HUES48 (cell line): Measurements from ENCODE around the gene PRSS23.
A peak's percentile ranks its signal among the peaks of the same experiment; 100 is the strongest.
"Not testable (repeated sequence)": the region's sequence is repeated elsewhere in the genome, so short reads cannot be mapped to it uniquely, and the experiment has no call there.

Experiments
- H3K27ac ChIP-seq: one replicate; pipeline ENCODE4 v1.7.0; 2013; ENCODE audit warnings: low read depth, low read length, inconsistent platforms
- H3K27me3 ChIP-seq: 2 replicates; pipeline ENCODE4 v1.6.1; 2013; ENCODE audit warnings: mild to moderate bottlenecking, low read length; ENCODE audit not compliant: control insufficient read depth, insufficient read depth
- H3K36me3 ChIP-seq: 2 replicates; pipeline ENCODE4 v1.6.1; 2013; ENCODE audit warnings: low read length; ENCODE audit not compliant: control insufficient read depth, insufficient read depth
- H3K4me1 ChIP-seq: 2 replicates; pipeline ENCODE4 v1.6.1; 2013; ENCODE audit warnings: mild to moderate bottlenecking, low read length; ENCODE audit not compliant: control insufficient read depth, insufficient read depth
- H3K4me3 ChIP-seq: 2 replicates; pipeline ENCODE4 v1.5.1; 2013; ENCODE audit warnings: mild to moderate bottlenecking, low read depth, low read length
- H3K9ac ChIP-seq: 2 replicates; pipeline ENCODE4 v1.6.1; 2013; ENCODE audit warnings: mild to moderate bottlenecking, low read depth, low read length, moderate library complexity
- H3K9me3 ChIP-seq: 2 replicates; pipeline ENCODE4 v1.6.1; 2013; ENCODE audit warnings: low read length; ENCODE audit not compliant: control insufficient read depth, insufficient read depth

PRSS23 gene, protein sequence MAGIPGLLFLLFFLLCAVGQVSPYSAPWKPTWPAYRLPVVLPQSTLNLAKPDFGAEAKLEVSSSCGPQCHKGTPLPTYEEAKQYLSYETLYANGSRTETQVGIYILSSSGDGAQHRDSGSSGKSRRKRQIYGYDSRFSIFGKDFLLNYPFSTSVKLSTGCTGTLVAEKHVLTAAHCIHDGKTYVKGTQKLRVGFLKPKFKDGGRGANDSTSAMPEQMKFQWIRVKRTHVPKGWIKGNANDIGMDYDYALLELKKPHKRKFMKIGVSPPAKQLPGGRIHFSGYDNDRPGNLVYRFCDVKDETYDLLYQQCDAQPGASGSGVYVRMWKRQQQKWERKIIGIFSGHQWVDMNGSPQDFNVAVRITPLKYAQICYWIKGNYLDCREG

GRCh38 chr11:86800076-86800959 is at the start of gene PRSS23:
TSS of gene PRSS23 (plus strand) at chr11:86800542. CDS start at chr11:86807644, 7,102 bp downstream.
- Histone ChIP-seq H3K27me3 (peaks cover 38% of the 10 kb centered on the region), H3K4me3 (peak within 1 kb of the TSS; percentile 70), H3K9ac (peak within 1 kb of the TSS; percentile 60), H3K27ac (no peak within 1 kb of the TSS), H3K36me3 (no peaks in the 10 kb centered on the region), H3K9me3 (no peaks in the 10 kb centered on the region), H3K4me1 (peaks cover 18% of the 10 kb centered on the region)

GRCh38 chr11:86753459-86753858 is 46.9 kb upstream of the PRSS23 start:
- Histone ChIP-seq H3K9ac (no peak overlapping the region), H3K4me3 (no peak overlapping the region), H3K9me3 (no peaks in the 10 kb centered on the region), H3K4me1 (no peaks in the 10 kb centered on the region), H3K27ac (no peak overlapping the region), H3K36me3 (no peaks in the 10 kb centered on the region), H3K27me3 (no peaks in the 10 kb centered on the region)

DNA sequence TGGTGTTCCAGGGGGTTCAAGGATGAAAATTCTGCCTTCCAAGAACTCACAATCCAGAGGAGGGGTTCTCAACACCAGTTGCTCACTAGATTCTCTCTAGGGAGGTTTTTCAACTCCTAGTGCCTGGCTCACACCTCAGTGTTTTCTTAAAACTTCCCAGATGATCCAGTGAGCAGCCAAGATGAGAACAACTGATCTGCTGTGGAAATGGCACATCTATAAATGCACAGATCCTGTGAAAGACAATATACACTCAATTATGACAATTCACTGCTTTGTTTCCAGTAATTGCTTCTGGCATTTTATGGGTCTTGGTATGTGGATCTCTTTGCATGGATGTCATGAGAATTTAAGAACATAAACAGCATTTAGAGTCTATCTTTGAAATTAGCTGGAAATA is 45.2 kb upstream of the PRSS23 start:
- H3K27me3 ChIP-seq: no peaks in the 10 kb centered on the region
- H3K4me3 ChIP-seq: no peak overlapping the region
- no peak overlapping the region for H3K27ac ChIP-seq
- H3K4me1 ChIP-seq: no peaks in the 10 kb centered on the region
- H3K9me3 ChIP-seq: no peaks in the 10 kb centered on the region
- H3K9ac ChIP-seq: no peak overlapping the region
- H3K36me3 ChIP-seq: no peaks in the 10 kb centered on the region

DNA sequence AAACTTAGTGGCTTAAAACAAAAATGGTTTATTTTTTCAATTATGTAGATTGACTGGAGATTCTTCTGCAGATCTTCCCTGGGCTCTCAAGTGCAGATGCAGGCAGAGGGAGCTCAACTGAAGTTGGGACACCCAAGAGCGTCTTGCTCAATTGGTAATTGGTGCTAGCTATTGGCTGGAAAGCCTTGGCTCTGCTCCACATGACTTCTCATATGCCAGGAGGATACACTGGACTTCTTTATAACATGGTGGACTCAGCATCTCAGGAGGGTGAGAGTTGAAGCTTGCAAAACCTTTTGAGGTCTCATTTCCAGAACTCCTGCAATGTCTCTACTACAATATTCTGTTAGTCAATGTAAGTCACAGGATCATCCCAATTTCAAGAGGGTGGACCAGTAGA is 42.2 kb upstream of the PRSS23 start:
- no peaks in the 10 kb centered on the region for H3K4me1 ChIP-seq
- no peak overlapping the region for H3K4me3 ChIP-seq
- H3K36me3 ChIP-seq: no peaks in the 10 kb centered on the region
- H3K9ac ChIP-seq: no peak overlapping the region
- H3K27ac ChIP-seq: no peak overlapping the region
- H3K9me3 ChIP-seq: no peaks in the 10 kb centered on the region
- no peaks in the 10 kb centered on the region for H3K27me3 ChIP-seq

DNA sequence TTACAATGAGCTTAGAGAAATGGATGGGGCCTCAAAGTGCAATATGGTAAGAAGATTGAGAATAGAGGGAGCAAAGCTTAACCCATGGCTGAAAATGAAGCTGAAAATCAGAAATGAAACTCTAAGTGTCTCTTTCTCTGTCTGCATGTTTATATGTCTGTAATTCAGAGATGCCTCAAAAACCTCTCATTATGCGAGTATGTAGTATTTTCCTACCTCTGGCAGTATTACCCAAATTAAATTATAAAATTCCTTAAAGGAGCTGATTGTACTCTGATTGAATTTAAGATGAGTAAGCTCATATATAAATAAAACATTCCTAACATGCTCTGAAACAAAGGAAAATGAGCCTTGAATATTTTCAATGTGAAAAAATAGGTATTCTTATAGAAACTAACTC is 39.8 kb upstream of the PRSS23 start:
- Histone ChIP-seq H3K4me3 (no peak overlapping the region), H3K27me3 (no peaks in the 10 kb centered on the region), H3K4me1 (no peaks in the 10 kb centered on the region), H3K36me3 (no peaks in the 10 kb centered on the region), H3K9ac (no peak overlapping the region), H3K9me3 (no peaks in the 10 kb centered on the region), H3K27ac (no peak overlapping the region)

DNA sequence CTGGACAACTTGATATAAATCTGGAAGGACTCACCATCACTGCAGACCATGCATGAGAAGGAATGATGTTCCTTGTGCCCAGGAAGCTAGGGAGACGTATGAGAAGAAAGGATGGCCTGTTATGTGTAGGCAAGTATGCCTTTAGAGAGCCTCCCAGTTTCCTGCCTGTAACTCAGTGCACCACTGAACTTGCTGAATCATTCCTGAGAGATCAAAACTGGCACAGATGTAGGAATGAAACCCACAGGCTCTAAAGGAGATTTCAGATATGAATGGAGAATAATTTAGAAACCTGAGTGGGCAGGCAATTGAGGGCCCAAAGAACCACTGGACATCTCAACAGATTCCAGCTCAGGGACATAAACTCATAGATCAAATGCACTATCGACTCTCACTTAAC is 38.4 kb upstream of the PRSS23 start:
- H3K27ac ChIP-seq: no peak overlapping the region
- H3K27me3 ChIP-seq: no peaks in the 10 kb centered on the region
- H3K4me1 ChIP-seq: peaks cover 6% of the 10 kb centered on the region; the same call in 1 of the 2 replicates
- no peak overlapping the region for H3K9ac ChIP-seq
- H3K36me3 ChIP-seq: no peaks in the 10 kb centered on the region
- no peak overlapping the region for H3K4me3 ChIP-seq
- no peaks in the 10 kb centered on the region for H3K9me3 ChIP-seq

GRCh38 chr11:86765203-86765602 is 35.1 kb upstream of the PRSS23 start:
- H3K36me3 ChIP-seq: no peaks in the 10 kb centered on the region
- H3K9me3 ChIP-seq: no peaks in the 10 kb centered on the region
- no peak overlapping the region for H3K4me3 ChIP-seq
- H3K4me1 ChIP-seq: peaks cover 6% of the 10 kb centered on the region; the same call in 1 of the 2 replicates
- H3K27me3 ChIP-seq: no peaks in the 10 kb centered on the region
- no peak overlapping the region for H3K27ac ChIP-seq
- no peak overlapping the region for H3K9ac ChIP-seq

DNA sequence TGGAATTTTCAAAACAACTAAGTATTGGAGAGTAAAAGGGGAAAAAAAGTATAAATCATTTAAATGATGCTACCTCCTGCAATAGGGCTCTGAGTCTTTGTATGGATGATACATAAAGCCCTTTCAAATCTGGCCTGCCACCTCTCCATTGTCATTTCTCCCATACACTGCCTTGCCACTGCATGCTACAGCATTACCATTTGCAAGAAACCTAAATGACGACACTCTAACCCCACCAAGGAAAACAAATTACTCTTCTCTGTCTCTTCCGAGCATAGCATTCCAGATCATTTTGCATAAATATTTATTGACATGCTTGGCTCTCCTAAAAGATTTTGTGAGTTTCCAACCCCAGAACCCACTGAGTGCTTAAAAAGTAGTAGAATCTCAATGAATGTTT is 34.5 kb upstream of the PRSS23 start:
- no peak overlapping the region for H3K4me3 ChIP-seq
- no peaks in the 10 kb centered on the region for H3K9me3 ChIP-seq
- H3K27me3 ChIP-seq: no peaks in the 10 kb centered on the region
- no peak overlapping the region for H3K27ac ChIP-seq
- H3K9ac ChIP-seq: no peak overlapping the region
- H3K36me3 ChIP-seq: no peaks in the 10 kb centered on the region
- peaks cover 6% of the 10 kb centered on the region; the same call in 1 of the 2 replicates for H3K4me1 ChIP-seq

DNA sequence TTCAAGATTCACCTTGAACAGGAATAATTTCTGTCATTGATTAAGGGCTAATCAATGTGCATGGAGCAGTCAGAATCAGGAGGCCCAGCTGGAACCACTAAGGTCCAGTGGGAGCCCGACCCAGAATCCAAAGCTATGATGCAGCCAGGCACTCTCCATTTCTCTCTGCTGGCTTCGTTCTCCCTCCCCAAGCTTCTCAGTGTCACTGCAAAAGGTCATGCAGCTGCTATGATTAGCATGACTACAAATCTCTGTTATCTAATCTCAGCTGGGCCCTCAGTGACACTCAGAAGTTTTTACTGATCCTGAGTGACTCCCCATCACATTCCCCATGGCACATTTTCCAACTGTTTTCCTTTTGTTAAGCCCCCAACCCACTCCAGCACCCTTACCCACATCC is 31.1 kb upstream of the PRSS23 start:
- H3K4me1 ChIP-seq: peaks cover 6% of the 10 kb centered on the region; the same call in 1 of the 2 replicates
- no peaks in the 10 kb centered on the region for H3K27me3 ChIP-seq
- H3K9me3 ChIP-seq: peaks cover 7% of the 10 kb centered on the region; the same call in 1 of the 2 replicates
- H3K27ac ChIP-seq: no peak overlapping the region
- no peak overlapping the region for H3K4me3 ChIP-seq
- H3K9ac ChIP-seq: no peak overlapping the region
- H3K36me3 ChIP-seq: no peaks in the 10 kb centered on the region

GRCh38 chr11:86770473-86771027 is 29.8 kb upstream of the PRSS23 start:
- H3K9me3 ChIP-seq, H3K27me3 ChIP-seq, H3K27ac ChIP-seq, H3K36me3 ChIP-seq, H3K9ac ChIP-seq, H3K4me3 ChIP-seq, H3K4me1 ChIP-seq: not testable (repeated sequence)

DNA sequence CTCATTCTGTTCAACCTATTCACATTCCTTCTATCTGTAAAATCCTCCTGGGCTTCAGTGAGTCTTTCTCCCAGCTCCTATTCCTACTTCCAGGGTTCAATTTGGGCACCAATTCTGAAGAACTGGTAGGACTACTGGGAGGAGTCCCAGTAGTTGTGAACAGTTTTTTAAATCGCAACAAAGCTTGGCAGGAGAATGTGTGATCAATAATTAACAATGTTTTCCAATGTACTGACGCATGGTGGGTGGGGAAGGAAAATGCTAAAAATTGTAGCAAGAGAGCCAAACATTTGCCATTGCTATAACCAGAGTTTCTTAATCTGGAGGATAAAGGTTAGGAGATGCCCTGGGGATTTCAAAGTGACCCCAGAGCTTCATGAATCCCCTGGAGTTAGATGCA is 27.3 kb upstream of the PRSS23 start:
- peaks cover 7% of the 10 kb centered on the region; the same call in 1 of the 2 replicates for H3K9me3 ChIP-seq
- H3K27ac ChIP-seq: no peak overlapping the region
- H3K4me1 ChIP-seq: no peaks in the 10 kb centered on the region
- H3K27me3 ChIP-seq: no peaks in the 10 kb centered on the region
- H3K4me3 ChIP-seq: no peak overlapping the region
- no peak overlapping the region for H3K9ac ChIP-seq
- no peaks in the 10 kb centered on the region for H3K36me3 ChIP-seq
